ENCODE results near the gene DMD. TPM values are rescaled to one million over a fixed set of nuclear protein-coding genes. Genes with fewer than 3 reads are reported as not detected.

The DMD gene
- polyA plus RNA-seq, 2 of the 4 experiments (the other 2 are of a cell fraction), result 0.03 TPM; not detected in 1

DNA sequence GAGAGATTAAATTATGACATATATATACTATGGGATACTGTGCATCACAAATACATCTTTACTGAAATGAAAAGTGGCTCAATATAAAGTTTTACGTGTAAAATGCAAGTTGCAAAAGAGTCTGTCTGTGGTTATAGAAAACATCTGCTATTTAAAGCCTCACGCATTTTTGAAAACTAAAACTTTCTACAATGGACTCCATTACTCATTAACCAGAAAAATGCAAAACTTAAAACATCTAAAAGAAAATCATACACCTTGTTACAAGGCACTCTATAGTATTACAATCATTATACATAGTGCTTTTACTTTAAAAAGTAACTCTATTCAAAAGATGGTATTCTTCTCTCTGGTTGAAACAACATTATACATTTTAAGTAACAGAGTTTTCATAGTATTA lies 755.6 kb downstream of the DMD start:
- no peak overlapping the region for H3K4me2 ChIP-seq
- CTCF ChIA-PET, result no interaction called here
- ATAC-seq (no peak), DNase-seq (ENCODE audit: low read depth in 1 of 2, low spot score in 1 of 2) (no peak), FAIRE-seq (no peak)
- no peaks in the 10 kb centered on the region for H3K9me3 ChIP-seq
- POLR2A ChIA-PET, result no interaction called here
- no peak overlapping the region for H3K27ac ChIP-seq
- H3K4me3 ChIP-seq, result no peak overlapping the region
- 6% methylated on average over 2 of the region's 2 CpGs for WGBS (ENCODE audit: missing lambda C conversion rate)
- H3K4me1 ChIP-seq, result no peaks in the 10 kb centered on the region
- no peak for TF ChIP-seq ZFP36 (IDR thresholded peaks at IDR 0.05; ENCODE audit: borderline replicate concordance, partially characterized antibody)
- TF ChIP-seq HDAC2 (IDR thresholded peaks at IDR 0.05), result no peak
- TF ChIP-seq, protein P1, sequence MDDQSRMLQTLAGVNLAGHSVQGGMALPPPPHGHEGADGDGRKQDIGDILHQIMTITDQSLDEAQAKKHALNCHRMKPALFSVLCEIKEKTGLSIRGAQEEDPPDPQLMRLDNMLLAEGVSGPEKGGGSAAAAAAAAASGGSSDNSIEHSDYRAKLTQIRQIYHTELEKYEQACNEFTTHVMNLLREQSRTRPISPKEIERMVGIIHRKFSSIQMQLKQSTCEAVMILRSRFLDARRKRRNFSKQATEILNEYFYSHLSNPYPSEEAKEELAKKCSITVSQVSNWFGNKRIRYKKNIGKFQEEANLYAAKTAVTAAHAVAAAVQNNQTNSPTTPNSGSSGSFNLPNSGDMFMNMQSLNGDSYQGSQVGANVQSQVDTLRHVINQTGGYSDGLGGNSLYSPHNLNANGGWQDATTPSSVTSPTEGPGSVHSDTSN (IDR thresholded peaks at IDR 0.05), result no peak
- TF ChIP-seq CBX8 (IDR thresholded peaks at IDR 0.05), result no peak
- no peak for TF ChIP-seq ZSCAN20 (CRISPR knock-in tag; IDR thresholded peaks at IDR 0.05)
- no peak for TF ChIP-seq CHD2 (IDR thresholded peaks at IDR 0.05; ENCODE audit: low read length, partially characterized antibody)
- no peak for TF ChIP-seq HEYL (CRISPR knock-in tag; IDR thresholded peaks at IDR 0.05)
- no peak for TF ChIP-seq MYC (IDR thresholded peaks at IDR 0.05; ENCODE audit: borderline replicate concordance, low read length)
- no peak for TF ChIP-seq FOSB (CRISPR knock-in tag; IDR thresholded peaks at IDR 0.05)
- TF ChIP-seq MAFK (IDR thresholded peaks at IDR 0.05; ENCODE audit: partially characterized antibody), result no peak
- TF ChIP-seq, protein P2, sequence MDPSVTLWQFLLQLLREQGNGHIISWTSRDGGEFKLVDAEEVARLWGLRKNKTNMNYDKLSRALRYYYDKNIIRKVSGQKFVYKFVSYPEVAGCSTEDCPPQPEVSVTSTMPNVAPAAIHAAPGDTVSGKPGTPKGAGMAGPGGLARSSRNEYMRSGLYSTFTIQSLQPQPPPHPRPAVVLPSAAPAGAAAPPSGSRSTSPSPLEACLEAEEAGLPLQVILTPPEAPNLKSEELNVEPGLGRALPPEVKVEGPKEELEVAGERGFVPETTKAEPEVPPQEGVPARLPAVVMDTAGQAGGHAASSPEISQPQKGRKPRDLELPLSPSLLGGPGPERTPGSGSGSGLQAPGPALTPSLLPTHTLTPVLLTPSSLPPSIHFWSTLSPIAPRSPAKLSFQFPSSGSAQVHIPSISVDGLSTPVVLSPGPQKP (IDR thresholded peaks at IDR 0.05; ENCODE audit: low read depth, low read length), result no peak
- no peak for TF ChIP-seq HOXB13 (CRISPR knock-in tag; IDR thresholded peaks at IDR 0.05; ENCODE audit: low read depth)

DNA sequence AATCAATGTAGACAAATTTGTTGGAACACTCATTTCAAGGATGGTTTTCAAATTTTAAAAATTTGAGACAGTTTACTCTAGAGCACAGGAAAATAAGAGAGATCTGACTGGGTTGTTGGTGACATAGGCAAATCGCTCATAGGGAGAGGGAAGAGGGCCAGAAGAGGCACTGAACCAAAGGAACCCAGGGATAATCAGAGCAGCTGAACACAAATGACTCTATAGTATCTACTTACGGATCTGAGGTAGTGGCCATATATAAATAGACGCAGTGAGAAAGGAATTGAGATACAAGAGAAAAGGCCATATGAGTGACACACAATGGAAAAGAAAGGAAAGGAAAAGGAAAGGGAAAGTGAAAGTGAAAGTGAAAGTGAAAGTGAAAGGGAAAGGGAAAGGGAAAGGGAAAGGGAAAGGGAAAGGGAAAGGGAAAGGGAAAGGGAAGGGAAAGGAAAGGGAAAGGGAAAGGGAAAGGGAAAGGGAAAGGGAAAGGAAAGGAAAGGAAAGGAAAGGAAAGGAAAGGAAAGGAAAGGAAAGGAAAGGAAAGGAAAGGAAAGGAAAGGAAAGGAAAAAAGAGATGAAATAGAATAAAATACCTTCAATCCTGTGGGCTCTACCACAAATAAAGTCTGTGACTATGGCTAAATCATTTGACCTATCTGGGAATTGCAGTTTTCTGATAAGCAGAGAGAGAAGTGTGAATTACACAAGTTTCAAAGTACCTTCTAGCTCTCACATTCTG lies 759.2 kb downstream of the DMD start:
- FAIRE-seq (no peak), ATAC-seq (no peak), DNase-seq (ENCODE audit: low read depth in 1 of 2, low spot score in 1 of 2) (no peak)
- TF ChIP-seq SREBF2 (IDR thresholded peaks at IDR 0.05) (no peak), JUNB (IDR thresholded peaks at IDR 0.05) (no peak), HOXB5 (CRISPR knock-in tag; IDR thresholded peaks at IDR 0.05) (no peak), EP300 (IDR thresholded peaks at IDR 0.05) (no peak), ESRRA (IDR thresholded peaks at IDR 0.05; ENCODE audit: borderline replicate concordance, low read length) (no peak), TP53 (CRISPR knock-in tag; IDR thresholded peaks at IDR 0.05) (no peak), NFE2L2 (conservative IDR thresholded peaks at IDR 0.05; ENCODE audit: low read length) (no peak)
- TF ChIP-seq, protein P1 (IDR thresholded peaks at IDR 0.05), result no peak
- TF ChIP-seq, protein P3, sequence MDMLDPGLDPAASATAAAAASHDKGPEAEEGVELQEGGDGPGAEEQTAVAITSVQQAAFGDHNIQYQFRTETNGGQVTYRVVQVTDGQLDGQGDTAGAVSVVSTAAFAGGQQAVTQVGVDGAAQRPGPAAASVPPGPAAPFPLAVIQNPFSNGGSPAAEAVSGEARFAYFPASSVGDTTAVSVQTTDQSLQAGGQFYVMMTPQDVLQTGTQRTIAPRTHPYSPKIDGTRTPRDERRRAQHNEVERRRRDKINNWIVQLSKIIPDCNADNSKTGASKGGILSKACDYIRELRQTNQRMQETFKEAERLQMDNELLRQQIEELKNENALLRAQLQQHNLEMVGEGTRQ (IDR thresholded peaks at IDR 0.05), result no peak
- TF ChIP-seq, protein P4, sequence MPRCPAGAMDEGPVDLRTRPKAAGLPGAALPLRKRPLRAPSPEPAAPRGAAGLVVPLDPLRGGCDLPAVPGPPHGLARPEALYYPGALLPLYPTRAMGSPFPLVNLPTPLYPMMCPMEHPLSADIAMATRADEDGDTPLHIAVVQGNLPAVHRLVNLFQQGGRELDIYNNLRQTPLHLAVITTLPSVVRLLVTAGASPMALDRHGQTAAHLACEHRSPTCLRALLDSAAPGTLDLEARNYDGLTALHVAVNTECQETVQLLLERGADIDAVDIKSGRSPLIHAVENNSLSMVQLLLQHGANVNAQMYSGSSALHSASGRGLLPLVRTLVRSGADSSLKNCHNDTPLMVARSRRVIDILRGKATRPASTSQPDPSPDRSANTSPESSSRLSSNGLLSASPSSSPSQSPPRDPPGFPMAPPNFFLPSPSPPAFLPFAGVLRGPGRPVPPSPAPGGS (IDR thresholded peaks at IDR 0.05), result no peak
- H3K4me3 ChIP-seq, result no peak overlapping the region
- no peaks in the 10 kb centered on the region for H3K4me1 ChIP-seq
- 36% methylated on average over 3 of the region's 3 CpGs for WGBS (ENCODE audit: missing lambda C conversion rate)
- no peaks in the 10 kb centered on the region for H3K9me3 ChIP-seq
- H3K4me2 ChIP-seq, result no peak overlapping the region
- POLR2A ChIA-PET, result no interaction called here
- H3K27ac ChIP-seq, result no peak overlapping the region
- CTCF ChIA-PET, result no interaction called here

Data from A549 (cell line).